Right cardiac atrium (tissue), 5 donors: ENCODE results near the gene DLX3. TPM values are rescaled to one million over a fixed set of nuclear protein-coding genes. Genes with fewer than 3 reads are reported as not detected.

ENCODE experiments used
- ATAC-seq, 2 donors: fragments of 200-7000 bp; cut with Tn5 transposase; one replicate each; pipeline versions ENCODE4 v1.8.0 to v1.9.1; 2020; ENCODE audit warnings: moderate library complexity in 2 of 2, mild to moderate bottlenecking in 1 of 2
- DNase-seq, 3 donors: peaks; one replicate each; pipeline ENCODE4 v3.0.0-alpha.2; 2020
- H3K27ac ChIP-seq: one replicate; pipeline ENCODE4 v1.5.1; 2013; ENCODE audit warnings: mild to moderate bottlenecking, low read length, control low read depth, moderate library complexity
- H3K27me3 ChIP-seq: one replicate; pipeline ENCODE4 v1.6.1; 2013; ENCODE audit not compliant: control insufficient read depth, insufficient read depth
- H3K4me1 ChIP-seq: one replicate; pipeline ENCODE4 v1.6.1; 2013; ENCODE audit warnings: low read length; ENCODE audit not compliant: control insufficient read depth, insufficient read depth
- H3K4me3 ChIP-seq: one replicate; pipeline ENCODE4 v1.5.1; 2013; ENCODE audit warnings: low read length, control low read depth
- H3K9me3 ChIP-seq: one replicate; pipeline ENCODE4 v1.6.1; 2013; ENCODE audit warnings: low read length; ENCODE audit not compliant: control insufficient read depth
- WGBS: extraction: QIAGEN DNeasy Blood & Tissue Kit; methylation state at CpG from one replicate; pipeline ENCODE4 v1.1.7; 2013; 5-methylcytosine and 5-hydroxymethylcytosine counted together
- intact Hi-C, 4 donors: fragments of 100-400 bp; cut with DNase I; formaldehyde crosslinking; loops; one replicate each; pipeline versions ENCODE4 v1.11.0 to v1.14.0; 2022 to 2023
- polyA plus RNA-seq: library from polyadenylated mRNA; stranded (reverse); fragments of 200-250 nt; gene quantifications from one replicate; pipeline ENCODE4 v1.2.3, GENCODE V29; 2013
- total RNA-seq, 4 donors: library from RNA; stranded (reverse); fragmentation: NEBNext Ultra II Directional; extraction: Animal tissue kit (Norgen Biotek cat#: 25700); gene quantifications; one replicate each; pipeline ENCODE4 v1.2.1, GENCODE V29; 2021
- donor health status: healthy with polysubstance abuse.
- donor health status: DM: no; HTN: yes; CAD: no.
- donor health status: DM: no; HTN: no; CAD: no.
- donor health status: DM: no; HTN: yes; CAD: no; lungs with severe emphysema.
- donor health status: DM: yes; HTN: yes; CAD: no.

DLX3 gene
- total and polyA plus RNA-seq, 5 donors: 0.12 to 0.16 (median 0.14) TPM; not detected in 2

DNA sequence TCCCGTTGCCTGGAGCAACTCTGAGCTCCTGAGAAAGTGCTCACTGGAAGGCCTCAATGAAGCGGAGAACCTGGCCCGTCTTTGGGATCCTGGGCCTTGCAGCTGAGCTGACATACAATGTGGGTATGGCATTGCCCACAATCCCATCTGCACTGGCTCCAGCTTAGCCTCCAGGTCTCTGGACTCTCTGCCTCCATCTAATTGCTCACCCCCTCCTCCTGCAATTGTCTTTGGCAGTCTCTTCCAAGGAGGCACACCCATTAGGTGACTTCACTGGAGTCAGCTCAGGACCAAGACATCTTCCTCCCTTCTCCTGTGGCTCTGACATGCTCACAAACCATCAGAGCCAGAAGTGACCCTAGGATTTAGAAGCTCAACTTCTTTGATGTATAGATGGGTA is 24.5 kb downstream of the DLX3 start:
- intact Hi-C loops: no loop called here
- Histone ChIP-seq H3K4me3 (no peak overlapping the region), H3K27me3 (no peaks in the 10 kb centered on the region), H3K9me3 (no peaks in the 10 kb centered on the region), H3K4me1 (peaks cover 4% of the 10 kb centered on the region), H3K27ac (no peak overlapping the region)
- ATAC-seq (no peak), DNase-seq (no peak)
- 78% methylated on average over 3 of the region's 3 CpGs for WGBS

DNA sequence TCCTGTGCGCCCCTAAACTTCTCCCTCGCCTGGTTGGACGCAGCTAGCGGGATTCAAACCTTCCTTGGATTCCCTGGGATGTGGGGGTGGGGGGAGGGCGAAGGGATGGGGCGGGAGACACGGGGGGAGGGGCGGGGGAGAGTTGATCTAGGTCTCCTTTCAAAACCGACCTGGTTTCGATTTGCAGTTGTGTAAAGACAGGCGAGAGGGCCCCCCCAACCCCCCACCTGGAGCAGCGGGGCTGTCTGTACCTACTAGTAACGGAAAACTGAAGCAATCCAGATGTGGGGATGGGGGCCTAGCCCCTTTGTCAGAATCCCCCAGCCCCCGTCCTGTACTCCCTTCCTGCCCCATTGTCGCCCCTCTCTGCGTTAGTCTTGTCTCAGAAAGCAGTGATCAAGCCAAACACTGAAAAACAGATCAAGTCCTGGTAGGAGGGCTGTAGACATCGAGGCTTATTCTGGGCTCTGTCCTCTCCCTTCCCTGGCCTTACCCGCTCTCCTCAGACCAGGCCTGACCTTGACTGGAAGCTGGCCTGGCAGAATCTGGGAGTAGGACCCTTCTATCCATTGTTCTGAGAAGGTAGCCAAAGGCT is 25.1 kb downstream of the DLX3 start:
- intact Hi-C loops: no loop called here
- Histone ChIP-seq H3K4me1 (peaks cover 4% of the 10 kb centered on the region), H3K27me3 (no peaks in the 10 kb centered on the region), H3K27ac (no peak overlapping the region), H3K4me3 (peak overlapping the region; percentile 47), H3K9me3 (no peaks in the 10 kb centered on the region)
- DNase-seq (peak in 1 of 3 donors; percentile 43), ATAC-seq (no peak)
- 25% methylated on average over 18 of the region's 18 CpGs for WGBS

- H3K4me3 ChIP-seq: peak within 1 kb of the TSS; percentile 47
- no peaks in the 10 kb centered on the region for H3K9me3 ChIP-seq
- WGBS: 2% methylated on average over 45 of the region's 45 CpGs
- DNase-seq (peak in 1 of 3 donors; percentile 84), ATAC-seq (peak in 1 of 2 donors; percentile 8)
- intact Hi-C loops: no loop called here
- H3K27ac ChIP-seq: no peak within 1 kb of the TSS
- peaks cover 4% of the 10 kb centered on the region for H3K4me1 ChIP-seq
- H3K27me3 ChIP-seq: no peaks in the 10 kb centered on the region
These were observed 25.8 kb downstream of the DLX3 start, which contains the start of gene DLX4 for GRCh38 chr17:49969134-49969759. TSS of gene DLX4 (plus strand) at chr17:49969190. CDS start at chr17:49969469, 279 bp downstream.

- Histone ChIP-seq H3K27ac (no peak overlapping the region), H3K4me1 (peaks cover 4% of the 10 kb centered on the region), H3K4me3 (peak overlapping the region; percentile 47), H3K9me3 (no peaks in the 10 kb centered on the region), H3K27me3 (no peaks in the 10 kb centered on the region)
- intact Hi-C loops: no loop called here
- under 1% methylated on average over 64 of the region's 64 CpGs for WGBS
- peak; percentile 69 to 86 (median 79) for DNase-seq
- ATAC-seq: peak; percentile 70 to 77
These were observed 26.5 kb downstream of the DLX3 start for GRCh38 chr17:49968405-49969133.

DNA sequence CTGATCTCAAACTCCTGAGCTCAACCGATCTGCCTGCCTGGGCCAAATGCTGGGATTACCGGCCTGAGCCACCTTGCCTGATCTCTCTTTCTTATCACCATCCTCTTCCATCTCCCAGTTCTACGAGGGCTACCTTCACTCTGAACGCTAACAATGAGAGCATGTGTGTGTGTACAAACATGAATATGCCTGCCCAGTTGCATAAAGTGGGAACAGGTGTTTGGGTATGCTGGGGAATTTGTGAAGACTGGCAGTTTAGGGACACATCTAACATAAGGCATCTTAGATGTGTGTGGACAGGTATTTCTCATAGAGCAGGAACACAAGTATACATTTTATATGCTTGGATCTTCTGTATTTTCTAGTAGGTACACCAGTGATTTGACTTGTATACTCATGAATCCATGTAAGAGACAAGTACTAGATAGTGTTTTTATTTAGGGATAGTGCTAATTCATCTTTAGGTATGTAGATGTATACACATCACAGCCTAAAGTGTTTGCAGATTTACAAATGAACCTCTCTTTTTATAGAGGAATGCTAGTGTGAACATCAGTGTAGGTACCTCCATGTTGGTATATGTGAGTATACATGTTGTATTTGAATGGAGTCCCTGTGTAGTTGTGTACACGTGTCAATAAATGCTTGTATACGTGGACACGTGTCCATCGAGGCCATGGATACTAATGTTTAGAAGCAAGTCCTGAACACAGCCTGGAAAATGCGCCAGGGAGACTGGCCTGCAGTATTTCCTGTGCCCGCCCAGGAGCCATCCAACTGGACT is 27.2 kb downstream of the DLX3 start:
- no peak for ATAC-seq
- H3K27ac ChIP-seq: no peak overlapping the region
- 19% methylated on average over 10 of the region's 10 CpGs for WGBS
- intact Hi-C loops: no loop called here
- no peaks in the 10 kb centered on the region for H3K9me3 ChIP-seq
- H3K4me1 ChIP-seq: peaks cover 4% of the 10 kb centered on the region
- H3K4me3 ChIP-seq: peak overlapping the region; percentile 47
- no peak for DNase-seq
- H3K27me3 ChIP-seq: no peaks in the 10 kb centered on the region

DNA sequence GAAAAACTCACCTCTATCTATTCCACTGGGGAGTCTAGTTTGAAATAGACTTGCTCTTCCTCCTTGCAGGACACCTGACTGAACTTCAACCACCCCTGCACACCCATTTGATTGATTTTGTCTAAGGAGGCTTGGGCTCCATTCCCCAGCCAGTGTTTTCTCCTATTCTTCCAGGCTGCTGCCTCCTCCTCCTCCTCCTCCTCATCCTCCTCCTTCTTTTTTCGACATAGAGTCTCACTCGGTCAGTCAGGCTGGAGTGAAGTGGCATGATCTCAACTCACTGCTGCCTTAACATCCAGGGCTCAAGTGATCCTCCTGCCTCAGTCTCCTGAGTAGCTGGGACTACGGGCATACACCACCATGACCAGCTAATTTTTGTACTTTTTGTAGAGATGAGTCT is 27.8 kb downstream of the DLX3 start:
- intact Hi-C loops: no loop called here
- DNase-seq (peak in 1 of 3 donors; percentile 19), ATAC-seq (no peak)
- H3K4me1 ChIP-seq: peaks cover 4% of the 10 kb centered on the region
- H3K4me3 ChIP-seq: no peak overlapping the region
- 24% methylated on average over 3 of the region's 3 CpGs for WGBS
- no peaks in the 10 kb centered on the region for H3K27me3 ChIP-seq
- no peaks in the 10 kb centered on the region for H3K9me3 ChIP-seq
- H3K27ac ChIP-seq: no peak overlapping the region

- 23% methylated on average over 3 of the region's 3 CpGs for WGBS
- no peak overlapping the region for H3K4me3 ChIP-seq
- peak in 1 of 3 donors; percentile 0 for DNase-seq
- H3K4me1 ChIP-seq: peaks cover 3% of the 10 kb centered on the region
- H3K27me3 ChIP-seq: no peaks in the 10 kb centered on the region
- H3K9me3 ChIP-seq: no peaks in the 10 kb centered on the region
- intact Hi-C loops: no loop called here
- ATAC-seq: no peak
- H3K27ac ChIP-seq: no peak overlapping the region
These were observed 28.3 kb downstream of the DLX3 start for GRCh38 chr17:49966767-49967166.

DNA sequence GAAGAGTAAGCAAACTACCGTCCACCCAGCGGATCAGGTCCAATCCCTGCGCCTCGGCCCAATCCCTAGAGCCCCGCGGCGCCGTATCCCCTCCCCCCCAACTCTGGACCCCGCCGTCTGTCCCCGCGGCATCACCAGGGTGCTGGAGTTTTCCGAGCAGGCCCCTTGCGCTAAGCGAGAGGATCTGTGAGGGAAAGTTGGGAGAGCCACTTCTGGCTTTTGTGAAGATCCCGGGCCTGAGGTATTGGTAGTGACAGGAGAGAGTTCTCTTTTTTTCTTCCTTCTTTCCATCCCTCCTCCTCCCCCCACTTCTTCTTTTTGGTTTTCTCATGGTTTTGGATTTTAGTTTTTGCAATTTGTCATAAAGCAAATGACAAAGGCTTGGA is 29.5 kb downstream of the DLX3 start:
- H3K4me3 ChIP-seq: no peak overlapping the region
- intact Hi-C loops: no loop called here
- DNase-seq (no peak), ATAC-seq (no peak)
- peaks cover 3% of the 10 kb centered on the region for H3K4me1 ChIP-seq
- no peak overlapping the region for H3K27ac ChIP-seq
- 10% methylated on average over 16 of the region's 16 CpGs for WGBS
- H3K27me3 ChIP-seq: no peaks in the 10 kb centered on the region
- H3K9me3 ChIP-seq: no peaks in the 10 kb centered on the region

DNA sequence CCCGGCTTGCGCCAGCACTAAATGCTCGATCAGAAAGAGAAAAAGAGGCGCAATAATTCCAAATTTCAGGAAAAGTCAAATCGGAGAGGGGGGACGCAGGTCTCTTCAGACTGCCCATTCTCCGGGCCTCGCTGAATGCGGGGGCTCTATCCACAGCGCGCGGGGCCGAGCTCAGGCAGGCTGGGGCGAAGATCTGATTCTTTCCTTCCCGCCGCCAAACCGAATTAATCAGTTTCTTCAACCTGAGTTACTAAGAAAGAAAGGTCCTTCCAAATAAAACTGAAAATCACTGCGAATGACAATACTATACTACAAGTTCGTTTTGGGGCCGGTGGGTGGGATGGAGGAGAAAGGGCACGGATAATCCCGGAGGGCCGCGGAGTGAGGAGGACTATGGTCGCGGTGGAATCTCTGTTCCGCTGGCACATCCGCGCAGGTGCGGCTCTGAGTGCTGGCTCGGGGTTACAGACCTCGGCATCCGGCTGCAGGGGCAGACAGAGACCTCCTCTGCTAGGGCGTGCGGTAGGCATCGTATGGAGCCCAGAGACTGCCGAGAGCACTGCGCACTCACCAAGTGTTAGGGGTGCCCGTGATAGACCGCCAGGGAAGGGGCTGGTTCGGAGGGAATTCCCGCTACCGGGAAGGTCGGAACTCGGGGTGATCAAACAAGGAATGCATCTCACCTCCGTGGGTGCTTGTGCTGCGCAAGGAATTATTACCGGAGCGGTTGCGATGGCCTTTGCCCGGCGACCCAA is 30.1 kb downstream of the DLX3 start:
- ATAC-seq (no peak), DNase-seq (peak in 1 of 3 donors; percentile 14)
- intact Hi-C loops: no loop called here
- H3K4me1 ChIP-seq: peaks cover 3% of the 10 kb centered on the region
- H3K27ac ChIP-seq: no peak overlapping the region
- no peaks in the 10 kb centered on the region for H3K27me3 ChIP-seq
- no peak overlapping the region for H3K4me3 ChIP-seq
- 6% methylated on average over 52 of the region's 52 CpGs for WGBS
- no peaks in the 10 kb centered on the region for H3K9me3 ChIP-seq

- Histone ChIP-seq H3K4me3 (no peak overlapping the region), H3K27me3 (no peaks in the 10 kb centered on the region), H3K27ac (no peak overlapping the region), H3K4me1 (peaks cover 1% of the 10 kb centered on the region), H3K9me3 (no peaks in the 10 kb centered on the region)
- 6% methylated on average over 18 of the region's 18 CpGs for WGBS
- DNase-seq (no peak), ATAC-seq (no peak)
- intact Hi-C loops: no loop called here
These were observed 30.7 kb downstream of the DLX3 start for GRCh38 chr17:49964303-49964768.
